ENCODE data around the gene MEGF11. TPM values are rescaled to one million over a fixed set of nuclear protein-coding genes. Genes with fewer than 3 reads are reported as not detected.

The MEGF11 gene
- total and polyA plus RNA-seq, 7 donors, result 0.04 to 0.05 TPM; not detected in 5

DNA sequence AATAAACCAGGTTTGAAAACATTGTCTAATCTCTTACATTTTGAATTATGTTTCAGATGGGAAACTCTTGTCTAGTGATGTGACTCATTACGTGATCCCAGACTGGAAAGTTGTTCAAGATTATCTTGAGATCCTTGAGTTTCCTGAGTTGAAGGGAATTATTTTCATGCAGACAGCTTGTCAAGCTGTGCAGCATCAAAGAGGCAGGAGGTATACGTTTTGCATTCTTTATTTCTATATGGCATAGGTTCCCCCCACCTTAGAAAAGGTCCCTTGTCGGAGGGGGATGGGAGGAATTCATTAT lies 41.3 kb upstream of the MEGF11 start:
- Histone ChIP-seq H3K4me3 (peak overlapping the region; percentile 86), H3K4me1 (peaks cover 23% of the 10 kb centered on the region), H3K9me3 (no peaks in the 10 kb centered on the region), H3K36me3 (ENCODE audit: insufficient read depth in 1 of 2, low read depth in 1 of 2) (peaks cover 0 to 21% of the 10 kb centered on the region in 2 donors), H3K27me3 (ENCODE audit: insufficient read depth in 3 of 3, low read length in 2 of 3) (no peaks in the 10 kb centered on the region), H3K27ac (peak overlapping the region; percentile 92)
- DNase-seq, result no peak
- 66 to 78% (median 72%) methylated on average over 3 of the region's 3 CpGs for WGBS, 3 donors
- TF ChIP-seq CTCF (IDR thresholded peaks at IDR 0.05), result no peak
- ATAC-seq, result no peak
- intact Hi-C loops (cut with DNase I), result no loop called here

GRCh38 chr15:66294157-66294931 lies 40.8 kb upstream of the MEGF11 start:
- H3K4me1 ChIP-seq, result peaks cover 23% of the 10 kb centered on the region
- WGBS, 3 donors, result 5 to 10% (median 9%) methylated on average over 16 of the region's 16 CpGs
- H3K36me3 ChIP-seq (ENCODE audit: insufficient read depth in 1 of 2, low read depth in 1 of 2), result peaks cover 0 to 19% of the 10 kb centered on the region in 2 donors
- H3K27me3 ChIP-seq (ENCODE audit: insufficient read depth in 3 of 3, low read length in 2 of 3), result no peaks in the 10 kb centered on the region
- ATAC-seq (peak; percentile 59 to 80 (median 66)), DNase-seq (no peak)
- H3K27ac ChIP-seq, result peak overlapping the region; percentile 92
- peak overlapping the region; percentile 86 for H3K4me3 ChIP-seq
- intact Hi-C loops (cut with DNase I), result no loop called here
- TF ChIP-seq CTCF (IDR thresholded peaks at IDR 0.05), result no peak
- no peaks in the 10 kb centered on the region for H3K9me3 ChIP-seq

DNA sequence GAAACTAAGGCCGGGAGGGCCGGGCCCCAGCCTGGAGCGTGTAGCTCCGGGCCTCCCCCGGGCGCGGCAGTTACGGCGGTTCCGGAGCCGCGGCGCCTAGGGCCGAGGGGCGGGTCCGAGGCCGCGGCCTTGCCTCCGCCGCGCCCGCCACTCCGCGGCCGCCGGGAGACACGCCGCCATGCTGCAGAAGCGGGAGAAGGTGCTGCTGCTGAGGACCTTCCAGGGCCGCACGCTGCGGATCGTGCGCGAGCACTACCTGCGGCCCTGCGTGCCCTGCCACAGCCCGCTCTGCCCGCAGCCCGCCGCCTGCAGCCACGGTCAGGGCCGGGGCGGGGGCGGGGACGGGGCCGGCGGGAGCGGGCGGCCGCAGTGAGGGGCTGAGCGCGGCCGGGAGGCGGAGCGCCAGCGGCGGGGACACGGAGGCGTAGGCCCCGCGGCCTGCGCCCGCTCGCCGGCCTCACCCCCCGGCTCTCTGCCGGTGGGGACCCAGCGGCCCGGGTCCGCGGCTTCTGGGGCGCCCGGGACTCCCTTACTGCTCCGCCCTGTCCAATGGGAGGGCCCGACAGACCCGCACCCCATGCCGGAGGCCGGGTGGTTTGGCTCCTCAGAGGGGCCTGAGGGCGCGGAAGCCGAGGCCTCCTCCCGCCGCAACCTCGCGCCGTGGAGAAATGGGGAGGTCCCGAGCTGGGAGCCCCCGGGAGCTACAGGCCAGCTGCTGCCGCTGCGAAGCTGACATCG lies 40.0 kb upstream of the MEGF11 start, which contains the start of gene DIS3L:
TSS of gene DIS3L (plus strand) at position 150 of the 738 bp plus-strand sequence. CDS start at position 179, 29 bp downstream.
- DNase-seq (peak; percentile 67 to 78), ATAC-seq (peak; percentile 82 to 86 (median 84))
- peaks cover 0 to 15% of the 10 kb centered on the region in 2 donors for H3K36me3 ChIP-seq (ENCODE audit: insufficient read depth in 1 of 2, low read depth in 1 of 2)
- 0 to 1% (median 1%) methylated on average over 63 to 86 of the region's 92 CpGs for WGBS, 3 donors
- no peaks in the 10 kb centered on the region for H3K9me3 ChIP-seq
- H3K27ac ChIP-seq, result peak within 1 kb of the TSS; percentile 92
- no peak for TF ChIP-seq CTCF (IDR thresholded peaks at IDR 0.05)
- no peaks in the 10 kb centered on the region for H3K27me3 ChIP-seq (ENCODE audit: insufficient read depth in 3 of 3, low read length in 2 of 3)
- peak within 1 kb of the TSS; percentile 86 for H3K4me3 ChIP-seq
- peaks cover 23% of the 10 kb centered on the region for H3K4me1 ChIP-seq
- intact Hi-C loops (cut with DNase I), result no loop called here

- H3K9me3 ChIP-seq, result no peaks in the 10 kb centered on the region
- no peak for DNase-seq
- peak in 1 of 4 donors; percentile 9 for ATAC-seq
- H3K4me3 ChIP-seq, result peak overlapping the region; percentile 86
- intact Hi-C loops (cut with DNase I), result no loop called here
- peak overlapping the region; percentile 92 for H3K27ac ChIP-seq
- H3K4me1 ChIP-seq, result peaks cover 23% of the 10 kb centered on the region
- WGBS, 3 donors, result 29 to 30% (median 29%) methylated on average over 22 of the region's 22 CpGs
- H3K27me3 ChIP-seq (ENCODE audit: insufficient read depth in 3 of 3, low read length in 2 of 3), result no peaks in the 10 kb centered on the region
- peaks cover 0 to 8% of the 10 kb centered on the region in 2 donors for H3K36me3 ChIP-seq (ENCODE audit: insufficient read depth in 1 of 2, low read depth in 1 of 2)
- TF ChIP-seq CTCF (IDR thresholded peaks at IDR 0.05), result no peak
These were observed 39.2 kb upstream of the MEGF11 start for GRCh38 chr15:66292571-66293418.
